Neural crest cell (in vitro differentiated cells): ENCODE data around the gene GPHN. TPM values are rescaled to one million over a fixed set of nuclear protein-coding genes. Genes with fewer than 3 reads are reported as not detected.

Experiments
- DNase-seq: peaks from one replicate; pipeline ENCODE4 v3.0.0; 2021; ENCODE audit warnings: low read depth, mixed read lengths, low spot score
- H3K27ac Mint-ChIP-seq: one replicate; pipeline ENCODE4 v1.8.0; 2021; ENCODE audit warnings: mild to moderate bottlenecking, mixed read lengths; ENCODE audit not compliant: unreplicated experiment
- H3K27me3 Mint-ChIP-seq: 2 replicates; pipeline ENCODE4 v1.8.0; 2021; ENCODE audit warnings: low read depth, mild to moderate bottlenecking, mixed read lengths
- H3K36me3 Mint-ChIP-seq: 2 replicates; pipeline ENCODE4 v1.8.0; 2021; ENCODE audit warnings: low read depth, mild to moderate bottlenecking, mixed read lengths
- H3K4me1 Mint-ChIP-seq: 2 replicates; pipeline ENCODE4 v1.8.0; 2021; ENCODE audit warnings: mixed read lengths
- H3K4me3 Mint-ChIP-seq: one replicate; pipeline ENCODE4 v1.8.0; 2021; ENCODE audit warnings: mild to moderate bottlenecking, mixed read lengths
- H3K9me3 Mint-ChIP-seq: 2 replicates; pipeline ENCODE4 v1.8.0; 2021; ENCODE audit warnings: mixed read lengths
- total RNA-seq: library from RNA; stranded (reverse); gene quantifications from 2 replicates; pipeline ENCODE4 v1.2.1, GENCODE V29; 2021
- TF ChIP-seq, protein P1 (sequence below): fragments of 200-600 bp; sonication (generic); conservative IDR thresholded peaks from 2 replicates; pipeline ENCODE4 v1.5.0; 2021; ENCODE audit warnings: antibody characterized with exemption, mild to moderate bottlenecking

The GPHN gene
- total RNA-seq, 1 donor from 2014 or later = 43.5 TPM

- Mint-ChIP-seq H3K27ac (no peak overlapping the region), H3K27me3 (no peaks in the 10 kb centered on the region), H3K4me3 (no peak overlapping the region), H3K36me3 (no peaks in the 10 kb centered on the region), H3K9me3 (peaks cover 3% of the 10 kb centered on the region), H3K4me1 (no peaks in the 10 kb centered on the region)
- TF ChIP-seq, protein P1, sequence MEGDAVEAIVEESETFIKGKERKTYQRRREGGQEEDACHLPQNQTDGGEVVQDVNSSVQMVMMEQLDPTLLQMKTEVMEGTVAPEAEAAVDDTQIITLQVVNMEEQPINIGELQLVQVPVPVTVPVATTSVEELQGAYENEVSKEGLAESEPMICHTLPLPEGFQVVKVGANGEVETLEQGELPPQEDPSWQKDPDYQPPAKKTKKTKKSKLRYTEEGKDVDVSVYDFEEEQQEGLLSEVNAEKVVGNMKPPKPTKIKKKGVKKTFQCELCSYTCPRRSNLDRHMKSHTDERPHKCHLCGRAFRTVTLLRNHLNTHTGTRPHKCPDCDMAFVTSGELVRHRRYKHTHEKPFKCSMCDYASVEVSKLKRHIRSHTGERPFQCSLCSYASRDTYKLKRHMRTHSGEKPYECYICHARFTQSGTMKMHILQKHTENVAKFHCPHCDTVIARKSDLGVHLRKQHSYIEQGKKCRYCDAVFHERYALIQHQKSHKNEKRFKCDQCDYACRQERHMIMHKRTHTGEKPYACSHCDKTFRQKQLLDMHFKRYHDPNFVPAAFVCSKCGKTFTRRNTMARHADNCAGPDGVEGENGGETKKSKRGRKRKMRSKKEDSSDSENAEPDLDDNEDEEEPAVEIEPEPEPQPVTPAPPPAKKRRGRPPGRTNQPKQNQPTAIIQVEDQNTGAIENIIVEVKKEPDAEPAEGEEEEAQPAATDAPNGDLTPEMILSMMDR = no peak
- DNase-seq = no peak
Measured at GRCh38 chr14:66485029-66485428, 22.9 kb upstream of the GPHN start.

GRCh38 chr14:66485910-66486421 lies 22.0 kb upstream of the GPHN start, which contains the start of gene CCDC196:
TSS of gene CCDC196 (plus strand) at chr14:66486371. CDS start at chr14:66486503, 132 bp downstream.
- no peak within 1 kb of the TSS for H3K27ac Mint-ChIP-seq
- TF ChIP-seq, protein P1 = no peak
- DNase-seq = no peak
- H3K4me1 Mint-ChIP-seq = no peaks in the 10 kb centered on the region
- no peaks in the 10 kb centered on the region for H3K36me3 Mint-ChIP-seq
- H3K4me3 Mint-ChIP-seq = no peak within 1 kb of the TSS
- no peaks in the 10 kb centered on the region for H3K27me3 Mint-ChIP-seq
- H3K9me3 Mint-ChIP-seq = peaks cover 3% of the 10 kb centered on the region

- Mint-ChIP-seq H3K4me1 (no peaks in the 10 kb centered on the region), H3K36me3 (no peaks in the 10 kb centered on the region), H3K4me3 (no peak overlapping the region), H3K9me3 (peaks cover 3% of the 10 kb centered on the region), H3K27me3 (no peaks in the 10 kb centered on the region), H3K27ac (no peak overlapping the region)
- DNase-seq = no peak
- TF ChIP-seq, protein P1 = no peak
Measured at GRCh38 chr14:66487164-66487563, 20.8 kb upstream of the GPHN start.

GRCh38 chr14:66490143-66491111 lies 17.5 kb upstream of the GPHN start:
- H3K36me3 Mint-ChIP-seq = no peaks in the 10 kb centered on the region
- TF ChIP-seq, protein P1 = no peak

GRCh38 chr14:66493750-66494149 lies 14.2 kb upstream of the GPHN start:
- H3K4me3 Mint-ChIP-seq = no peak overlapping the region
- peaks cover 14% of the 10 kb centered on the region for H3K4me1 Mint-ChIP-seq
- H3K27me3 Mint-ChIP-seq = no peaks in the 10 kb centered on the region
- H3K27ac Mint-ChIP-seq = no peak overlapping the region
- no peak for DNase-seq
- H3K9me3 Mint-ChIP-seq = peaks cover 2% of the 10 kb centered on the region
- TF ChIP-seq, protein P1 = no peak
- no peaks in the 10 kb centered on the region for H3K36me3 Mint-ChIP-seq

More at GRCh38 chr14:66490143-66491111, 17.5 kb upstream of the GPHN start:
- H3K4me3 Mint-ChIP-seq = no peak overlapping the region
- no peak for DNase-seq
- H3K27me3 Mint-ChIP-seq = no peaks in the 10 kb centered on the region
- peaks cover 2% of the 10 kb centered on the region for H3K4me1 Mint-ChIP-seq
- no peak overlapping the region for H3K27ac Mint-ChIP-seq
- peaks cover 3% of the 10 kb centered on the region for H3K9me3 Mint-ChIP-seq
